Glomerular endothelial cell (primary cell): ENCODE data around the gene NKX2-2. TPM values are rescaled to one million over a fixed set of nuclear protein-coding genes. Genes with fewer than 3 reads are reported as not detected.
"Not testable (repeated sequence)": the region's sequence is repeated elsewhere in the genome, so short reads cannot be mapped to it uniquely, and the experiment has no call there.

Experiments used
- DNase-seq: peaks from one replicate; pipeline ENCODE4 v3.0.0-alpha.2; 2011; ENCODE audit warnings: low read depth, low spot score; ENCODE audit errors: extremely low read depth
- total RNA-seq: library from RNA; depleted of rRNA; stranded (reverse); fragments of >200 nt; gene quantifications from 2 replicates; pipeline ENCODE4 v1.2.3, GENCODE V29; 2015

Gene NKX2-2
- total RNA-seq, 1 donor from 2014 or later, result not detected

DNA sequence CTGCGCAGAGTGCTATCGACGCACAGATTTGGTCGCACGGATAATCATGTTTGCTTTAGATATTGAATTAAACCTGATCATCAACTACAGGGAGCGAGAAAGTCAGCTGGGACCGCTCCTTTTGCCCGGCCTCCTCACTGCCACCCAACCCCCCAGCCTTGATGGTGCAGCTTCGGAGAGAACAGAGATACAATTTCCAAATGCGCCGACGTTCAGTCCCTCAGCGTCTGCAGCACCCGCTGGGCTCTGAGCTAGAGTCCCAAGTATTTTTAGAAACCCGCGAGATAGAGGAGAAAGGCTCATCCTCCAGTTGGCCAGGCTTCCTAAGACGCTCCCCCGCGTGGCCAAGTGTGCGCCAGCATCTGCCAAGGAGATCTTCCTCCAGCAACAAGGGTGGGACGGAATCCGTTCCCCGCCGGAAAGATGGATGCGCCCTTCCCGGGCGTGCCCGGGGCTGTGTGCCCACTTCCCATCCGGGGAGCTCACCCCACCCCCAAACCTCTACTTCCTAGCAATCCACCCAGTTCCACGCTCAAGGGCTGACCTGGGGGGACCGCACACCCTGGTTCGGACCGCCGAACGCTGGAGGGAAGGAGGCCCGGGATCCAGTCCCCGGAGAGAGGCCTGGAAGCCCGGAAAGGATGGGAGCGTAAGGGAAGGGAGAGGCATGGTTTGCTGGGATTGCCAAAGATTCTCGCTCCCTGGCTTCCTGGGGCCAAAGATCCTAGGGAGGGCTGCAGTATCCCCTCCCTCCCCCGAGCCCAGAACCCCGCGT is 4.1 kb downstream of the NKX2-2 start:
- no peak for DNase-seq

DNA sequence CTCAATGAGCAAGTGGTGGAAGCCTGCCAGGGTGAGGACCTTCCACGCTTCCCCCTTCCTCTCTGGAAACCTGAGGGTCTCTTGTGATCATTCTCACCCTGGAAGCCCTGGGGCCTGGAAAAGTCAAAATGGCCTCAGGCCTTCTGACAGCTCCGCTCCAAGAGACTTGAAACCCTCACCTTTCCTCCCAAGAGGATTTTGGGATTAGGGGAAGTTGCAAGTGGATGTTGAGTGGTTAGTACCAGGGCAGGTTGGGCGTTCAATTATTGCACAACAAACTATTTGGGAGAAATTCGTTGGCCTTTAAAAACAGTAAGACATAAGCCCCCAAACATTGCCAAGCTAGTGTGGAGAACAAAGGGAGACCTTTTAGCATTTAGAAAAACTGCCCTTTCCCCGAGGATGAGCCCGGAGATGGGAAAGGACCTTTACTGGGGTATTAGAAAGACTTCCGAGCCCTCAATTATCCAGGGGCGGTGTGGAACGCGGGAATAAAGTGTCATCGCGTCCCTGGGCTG is 4.7 kb downstream of the NKX2-2 start:
- no peak for DNase-seq

- no peak for DNase-seq
Observed at GRCh38 chr20:21508230-21509078, 5.4 kb downstream of the NKX2-2 start.

GRCh38 chr20:21507400-21508229 is 6.2 kb downstream of the NKX2-2 start:
- DNase-seq, result no peak

DNA sequence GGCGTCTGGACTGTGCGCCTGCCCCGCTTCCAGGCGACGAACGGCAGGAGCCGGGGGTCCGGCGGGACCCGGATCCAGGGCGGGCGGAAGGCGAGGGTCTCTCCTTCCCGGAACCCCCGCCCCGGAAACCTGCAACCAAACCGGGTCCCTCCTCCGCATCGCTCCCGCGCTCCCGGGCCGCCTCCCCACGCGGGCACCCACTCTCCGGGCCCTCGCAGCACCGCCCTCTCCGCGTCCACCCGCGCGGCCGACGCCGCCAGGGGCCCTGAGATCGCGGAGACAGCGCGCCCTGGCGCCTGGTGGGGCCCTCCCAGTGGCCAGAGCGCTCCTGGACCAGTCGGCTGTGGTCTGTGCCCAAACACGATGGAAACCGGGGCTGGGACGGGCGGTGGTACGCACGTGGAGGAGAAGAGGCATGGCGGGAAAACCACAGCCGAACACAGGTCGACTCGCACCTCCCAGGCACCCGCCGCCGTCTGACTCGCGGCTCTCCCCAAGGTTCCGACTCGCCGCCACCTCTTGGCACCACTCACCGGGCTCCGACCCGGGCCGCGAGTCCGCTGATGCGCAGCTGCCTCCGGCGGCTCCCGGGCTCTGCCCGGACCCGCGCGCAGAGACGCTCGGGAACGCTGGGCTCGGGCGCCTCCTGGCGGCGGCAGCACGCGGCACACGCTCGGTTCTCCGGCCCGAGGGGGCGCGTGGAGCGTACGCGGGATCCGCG is 7.9 kb downstream of the NKX2-2 start:
- no peak for DNase-seq

- DNase-seq, result no peak
Observed at GRCh38 chr20:21505161-21505809, 8.6 kb downstream of the NKX2-2 start.

DNA sequence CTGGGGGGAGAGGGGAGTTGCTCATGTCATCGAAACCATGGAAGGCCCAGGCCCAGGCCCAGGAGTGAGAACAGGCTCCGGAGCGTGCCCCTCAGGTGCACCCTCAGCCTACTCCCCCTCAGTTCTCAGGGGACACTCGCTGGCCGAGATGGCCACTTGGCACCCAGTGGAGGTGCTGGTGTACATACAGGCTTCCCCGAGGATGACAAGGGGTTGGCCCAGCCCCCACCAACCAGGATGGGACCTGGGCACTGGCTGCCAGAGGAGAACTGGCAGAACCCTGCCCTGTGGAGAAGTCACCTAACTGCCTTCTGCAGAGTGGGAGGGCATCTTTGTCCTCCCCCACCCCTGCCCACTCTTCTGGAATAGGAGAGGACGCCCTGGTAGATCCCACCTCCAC is 9.5 kb downstream of the NKX2-2 start:
- DNase-seq, result no peak

GRCh38 chr20:21503345-21503744 is 10.5 kb downstream of the NKX2-2 start:
- no peak for DNase-seq

DNA sequence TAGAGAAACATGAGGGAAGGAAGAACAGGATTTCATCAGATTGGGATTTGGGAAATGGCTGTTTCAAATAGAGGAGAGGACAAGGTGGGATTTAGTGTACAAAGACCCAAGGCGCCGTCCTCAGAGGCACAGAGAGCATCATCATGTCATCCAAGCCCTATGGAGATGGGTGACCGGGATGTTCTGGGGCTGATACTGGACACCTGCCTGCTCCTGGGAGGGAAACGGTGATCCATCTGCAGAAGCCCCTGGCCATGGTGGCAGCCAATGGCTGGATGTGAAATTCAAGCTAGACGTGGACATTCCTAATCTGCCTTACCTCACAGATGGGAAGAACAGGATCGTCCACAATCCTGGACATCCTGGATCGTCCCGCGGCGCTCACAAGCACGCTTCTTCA is 12.7 kb downstream of the NKX2-2 start:
- no peak for DNase-seq

DNA sequence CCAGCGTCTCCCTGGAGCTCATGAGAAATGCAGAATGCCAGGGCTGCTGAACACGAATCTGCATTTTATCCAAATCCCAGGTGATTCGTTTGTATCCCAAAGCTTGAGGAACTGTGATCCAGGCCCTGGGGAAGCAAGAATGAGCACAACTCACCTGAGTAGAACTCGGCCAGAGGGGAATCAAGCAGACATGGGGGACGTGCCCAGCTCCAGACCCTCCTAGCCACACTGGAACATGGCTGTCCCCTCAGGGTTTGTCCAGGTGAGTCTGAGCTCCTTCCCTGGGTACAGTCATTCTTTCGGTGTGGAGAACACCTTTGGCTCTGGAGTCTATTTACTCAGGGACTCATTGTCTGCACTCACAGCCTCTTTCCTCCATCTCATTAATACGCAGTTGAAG is 13.3 kb downstream of the NKX2-2 start:
- DNase-seq, result no peak

GRCh38 chr20:21499641-21500040 is 14.2 kb downstream of the NKX2-2 start:
- DNase-seq, result no peak

- DNase-seq, result no peak
Observed at GRCh38 chr20:21498635-21499034, 15.2 kb downstream of the NKX2-2 start.

DNA sequence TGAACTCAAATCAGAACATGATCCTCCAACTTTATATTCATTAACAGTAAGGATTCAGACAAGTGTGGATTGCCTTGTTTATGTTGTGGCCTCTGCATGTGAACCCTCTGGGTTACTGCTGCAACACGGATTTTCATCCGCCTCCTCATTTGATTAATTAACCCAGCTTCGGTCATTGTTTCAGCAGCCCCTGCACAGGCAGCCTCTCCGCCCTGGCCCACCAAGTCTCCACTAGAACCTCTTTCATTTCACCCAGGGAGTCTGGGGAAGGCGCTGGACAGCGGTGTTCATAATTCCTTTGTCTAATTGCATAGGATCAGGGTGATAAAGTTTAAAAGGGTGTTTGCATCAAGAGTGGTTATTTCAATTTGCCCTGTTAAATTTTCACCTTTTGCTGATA is 15.7 kb downstream of the NKX2-2 start:
- DNase-seq, result no peak

GRCh38 chr20:21496452-21496851 is 17.4 kb downstream of the NKX2-2 start:
- DNase-seq, result no peak

GRCh38 chr20:21493049-21493448 is 20.8 kb downstream of the NKX2-2 start:
- no peak for DNase-seq

GRCh38 chr20:21490105-21490504 is 23.8 kb downstream of the NKX2-2 start:
- no peak for DNase-seq

DNA sequence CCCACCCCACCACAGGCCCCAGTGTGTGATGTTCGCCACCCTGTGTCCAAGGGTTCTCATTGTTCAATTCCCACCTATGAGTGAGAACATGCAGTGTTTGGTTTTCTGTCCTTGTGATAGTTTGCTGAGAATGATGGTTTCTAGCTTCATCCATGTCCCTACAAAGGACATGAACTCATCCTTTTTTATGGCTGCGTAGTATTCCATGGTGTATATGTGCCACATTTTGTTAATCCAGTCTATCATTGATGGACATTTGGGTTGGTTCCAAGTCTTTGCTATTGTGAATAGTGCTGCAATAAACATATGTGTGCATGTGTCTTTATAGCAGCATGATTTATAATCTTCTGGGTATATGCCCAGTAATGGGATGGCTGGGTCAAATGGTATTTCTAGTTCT is 33.7 kb downstream of the NKX2-2 start:
- not testable (repeated sequence) for DNase-seq

DNA sequence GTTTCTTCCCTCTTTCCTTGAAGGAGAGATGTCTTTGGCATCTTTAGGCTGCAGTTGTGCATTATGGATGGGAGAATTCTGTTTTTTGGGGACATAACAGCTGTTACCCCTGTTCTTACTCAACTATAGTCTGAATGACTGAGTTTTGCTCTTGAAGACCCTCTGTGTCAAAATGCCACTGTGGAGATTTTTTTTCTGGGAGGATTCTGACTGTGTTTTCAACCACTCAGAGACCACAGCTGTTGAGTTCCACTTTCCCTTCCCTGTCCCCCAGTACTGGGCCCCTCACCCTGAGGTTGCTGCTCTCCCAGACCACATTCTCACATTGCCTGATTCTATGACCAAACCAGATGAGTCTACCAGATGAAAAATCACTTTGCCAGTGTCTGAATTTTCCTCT is 48.1 kb downstream of the NKX2-2 start:
- DNase-seq, result no peak

GRCh38 chr20:21464916-21465315 is 48.9 kb downstream of the NKX2-2 start:
- DNase-seq, result no peak
